ENCODE measurements around the gene SUSD2.

SUSD2 gene

GRCh38 chr22:24184057-24184798 is 2.9 kb downstream of the SUSD2 start:
- no peaks in the 10 kb centered on the region for H3F3A ChIP-seq (ENCODE audit: control insufficient read depth, insufficient read depth)
- no peak overlapping the region for H3K4me3 ChIP-seq (ENCODE audit: low read length)
- no peak for TF ChIP-seq EZH2phosphoT487 (IDR thresholded peaks at IDR 0.05; ENCODE audit: borderline replicate concordance, low read length)
- TF ChIP-seq CTCF (IDR thresholded peaks at IDR 0.05; ENCODE audit: low read depth, low read length, poor library complexity, severe bottlenecking), result no peak
- H3K27ac ChIP-seq (ENCODE audit: low read depth, low read length), result no peak overlapping the region
- H3K9me2 ChIP-seq (replicated peaks; ENCODE audit: control insufficient read depth, low read length), result no peaks in the 10 kb centered on the region
- no peaks in the 10 kb centered on the region for H3K79me2 ChIP-seq (ENCODE audit: control insufficient read depth, low read length)
- no peaks in the 10 kb centered on the region for H3K4me1 ChIP-seq (ENCODE audit: control insufficient read depth, low read length)
- H3K27me3 ChIP-seq (ENCODE audit: control insufficient read depth, low read length), result no peaks in the 10 kb centered on the region
- H3K9me3 ChIP-seq (ENCODE audit: control insufficient read depth, insufficient read depth, low read length), result no peaks in the 10 kb centered on the region
- no peak overlapping the region for H3K4me2 ChIP-seq (ENCODE audit: low read length)
- no peaks in the 10 kb centered on the region; the same call in 1 of the 2 replicates for H4K20me1 ChIP-seq (ENCODE audit: control insufficient read depth, insufficient read depth, low read depth, low read length)
- no peaks in the 10 kb centered on the region for H3K36me3 ChIP-seq (ENCODE audit: control insufficient read depth, low read length)

DNA sequence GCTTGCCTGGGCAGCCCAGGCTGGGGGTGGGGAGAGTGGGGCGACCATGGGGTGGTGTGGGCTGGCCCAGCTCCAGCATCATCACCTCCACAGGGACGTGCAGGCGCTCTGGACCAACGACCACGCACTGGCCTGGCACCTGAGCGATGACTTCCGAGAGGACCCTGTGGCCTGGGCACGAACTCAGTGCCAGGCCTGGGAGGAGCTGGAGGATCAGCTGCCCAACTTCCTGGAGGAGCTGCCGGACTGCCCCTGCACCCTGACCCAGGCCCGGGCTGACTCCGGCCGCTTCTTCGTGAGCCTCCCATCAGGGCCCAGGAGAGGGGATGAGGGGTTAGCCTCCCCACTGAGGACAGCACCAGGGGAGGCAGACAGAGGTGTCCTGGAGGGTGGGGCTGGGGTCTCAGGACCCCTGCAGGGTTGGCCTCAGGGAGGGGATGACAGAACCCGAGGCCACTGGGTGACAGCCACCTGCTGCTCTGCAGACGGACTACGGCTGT is 3.8 kb downstream of the SUSD2 start:
- Histone ChIP-seq H3K79me2 (ENCODE audit: control insufficient read depth, low read length) (no peaks in the 10 kb centered on the region), H3K4me3 (ENCODE audit: low read length) (no peak overlapping the region), H3K9me2 (replicated peaks; ENCODE audit: control insufficient read depth, low read length) (no peaks in the 10 kb centered on the region), H3K27ac (ENCODE audit: low read depth, low read length) (no peak overlapping the region), H3F3A (ENCODE audit: control insufficient read depth, insufficient read depth) (no peaks in the 10 kb centered on the region), H3K27me3 (ENCODE audit: control insufficient read depth, low read length) (no peaks in the 10 kb centered on the region), H3K36me3 (ENCODE audit: control insufficient read depth, low read length) (no peaks in the 10 kb centered on the region), H4K20me1 (ENCODE audit: control insufficient read depth, insufficient read depth, low read depth, low read length) (no peaks in the 10 kb centered on the region; the same call in 1 of the 2 replicates), H3K4me1 (ENCODE audit: control insufficient read depth, low read length) (no peaks in the 10 kb centered on the region), H3K9me3 (ENCODE audit: control insufficient read depth, insufficient read depth, low read length) (no peaks in the 10 kb centered on the region), H3K4me2 (ENCODE audit: low read length) (no peak overlapping the region)
- TF ChIP-seq CTCF (IDR thresholded peaks at IDR 0.05; ENCODE audit: low read depth, low read length, poor library complexity, severe bottlenecking), result no peak
- no peak for TF ChIP-seq EZH2phosphoT487 (IDR thresholded peaks at IDR 0.05; ENCODE audit: borderline replicate concordance, low read length)

- H3F3A ChIP-seq (ENCODE audit: control insufficient read depth, insufficient read depth), result no peaks in the 10 kb centered on the region
- H3K9me3 ChIP-seq (ENCODE audit: control insufficient read depth, insufficient read depth, low read length), result no peaks in the 10 kb centered on the region
- H3K36me3 ChIP-seq (ENCODE audit: control insufficient read depth, low read length), result no peaks in the 10 kb centered on the region
- no peaks in the 10 kb centered on the region; the same call in 1 of the 2 replicates for H4K20me1 ChIP-seq (ENCODE audit: control insufficient read depth, insufficient read depth, low read depth, low read length)
- no peak overlapping the region for H3K27ac ChIP-seq (ENCODE audit: low read depth, low read length)
- no peaks in the 10 kb centered on the region for H3K27me3 ChIP-seq (ENCODE audit: control insufficient read depth, low read length)
- H3K4me1 ChIP-seq (ENCODE audit: control insufficient read depth, low read length), result no peaks in the 10 kb centered on the region
- H3K4me3 ChIP-seq (ENCODE audit: low read length), result no peak overlapping the region
- no peaks in the 10 kb centered on the region for H3K79me2 ChIP-seq (ENCODE audit: control insufficient read depth, low read length)
- H3K9me2 ChIP-seq (replicated peaks; ENCODE audit: control insufficient read depth, low read length), result no peaks in the 10 kb centered on the region
- H3K4me2 ChIP-seq (ENCODE audit: low read length), result no peak overlapping the region
- TF ChIP-seq CTCF (IDR thresholded peaks at IDR 0.05; ENCODE audit: low read depth, low read length, poor library complexity, severe bottlenecking) (no peak), EZH2phosphoT487 (IDR thresholded peaks at IDR 0.05; ENCODE audit: borderline replicate concordance, low read length) (no peak)
Measured at GRCh38 chr22:24185501-24186351, 4.4 kb downstream of the SUSD2 start.
